ENCODE measurements around the gene FTSJ3. TPM values are rescaled to one million over a fixed set of nuclear protein-coding genes. Genes with fewer than 3 reads are reported as not detected.

Gene FTSJ3
- total and polyA plus RNA-seq, 10 of the 15 experiments (the other 5 are each of a cell fraction or from before 2014, with no cell fraction given), result 17.2 to 79.2 (median 50.4) TPM

DNA sequence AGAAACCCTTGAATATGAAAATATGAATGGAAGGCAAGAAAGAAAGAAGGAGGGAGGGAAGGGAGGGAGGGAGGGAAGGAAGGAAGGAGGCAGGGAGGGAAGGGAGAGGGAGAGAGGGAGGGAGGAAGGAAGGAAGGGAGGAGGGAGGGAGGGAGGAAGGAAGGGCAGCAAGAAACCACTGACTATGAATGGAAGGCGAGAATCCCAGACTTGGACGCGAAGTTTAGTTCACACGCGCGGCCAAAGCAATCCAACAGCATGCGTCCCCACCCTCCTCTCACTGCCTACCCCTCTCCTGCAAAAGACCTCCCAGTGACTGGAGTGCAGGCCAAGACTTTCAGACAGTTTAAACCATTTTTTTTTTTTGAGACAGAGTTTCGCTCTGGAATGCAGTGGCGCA lies 22.9 kb upstream of the FTSJ3 start (continued):
- TF ChIP-seq BACH1 (IDR thresholded peaks at IDR 0.05; ENCODE audit: borderline replicate concordance) (no peak), RELA (IDR thresholded peaks at IDR 0.05; ENCODE audit: borderline replicate concordance, partially characterized antibody) (no peak), ATF7 (IDR thresholded peaks at IDR 0.05; ENCODE audit: low read depth) (no peak), EZH2 (IDR thresholded peaks at IDR 0.05; ENCODE audit: borderline replicate concordance, control insufficient read depth, low read depth, low read length) (no peak), MXI1 (IDR thresholded peaks at IDR 0.05; ENCODE audit: low read depth, low read length) (no peak), PAX8 (IDR thresholded peaks at IDR 0.05) (no peak)
- TF ChIP-seq, protein P1, sequence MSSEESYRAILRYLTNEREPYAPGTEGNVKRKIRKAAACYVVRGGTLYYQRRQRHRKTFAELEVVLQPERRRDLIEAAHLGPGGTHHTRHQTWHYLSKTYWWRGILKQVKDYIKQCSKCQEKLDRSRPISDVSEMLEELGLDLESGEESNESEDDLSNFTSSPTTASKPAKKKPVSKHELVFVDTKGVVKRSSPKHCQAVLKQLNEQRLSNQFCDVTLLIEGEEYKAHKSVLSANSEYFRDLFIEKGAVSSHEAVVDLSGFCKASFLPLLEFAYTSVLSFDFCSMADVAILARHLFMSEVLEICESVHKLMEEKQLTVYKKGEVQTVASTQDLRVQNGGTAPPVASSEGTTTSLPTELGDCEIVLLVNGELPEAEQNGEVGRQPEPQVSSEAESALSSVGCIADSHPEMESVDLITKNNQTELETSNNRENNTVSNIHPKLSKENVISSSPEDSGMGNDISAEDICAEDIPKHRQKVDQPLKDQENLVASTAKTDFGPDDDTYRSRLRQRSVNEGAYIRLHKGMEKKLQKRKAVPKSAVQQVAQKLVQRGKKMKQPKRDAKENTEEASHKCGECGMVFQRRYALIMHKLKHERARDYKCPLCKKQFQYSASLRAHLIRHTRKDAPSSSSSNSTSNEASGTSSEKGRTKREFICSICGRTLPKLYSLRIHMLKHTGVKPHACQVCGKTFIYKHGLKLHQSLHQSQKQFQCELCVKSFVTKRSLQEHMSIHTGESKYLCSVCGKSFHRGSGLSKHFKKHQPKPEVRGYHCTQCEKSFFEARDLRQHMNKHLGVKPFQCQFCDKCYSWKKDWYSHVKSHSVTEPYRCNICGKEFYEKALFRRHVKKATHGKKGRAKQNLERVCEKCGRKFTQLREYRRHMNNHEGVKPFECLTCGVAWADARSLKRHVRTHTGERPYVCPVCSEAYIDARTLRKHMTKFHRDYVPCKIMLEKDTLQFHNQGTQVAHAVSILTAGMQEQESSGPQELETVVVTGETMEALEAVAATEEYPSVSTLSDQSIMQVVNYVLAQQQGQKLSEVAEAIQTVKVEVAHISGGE (CRISPR knock-in tag; IDR thresholded peaks at IDR 0.05), result no peak
- TF ChIP-seq, protein P2, sequence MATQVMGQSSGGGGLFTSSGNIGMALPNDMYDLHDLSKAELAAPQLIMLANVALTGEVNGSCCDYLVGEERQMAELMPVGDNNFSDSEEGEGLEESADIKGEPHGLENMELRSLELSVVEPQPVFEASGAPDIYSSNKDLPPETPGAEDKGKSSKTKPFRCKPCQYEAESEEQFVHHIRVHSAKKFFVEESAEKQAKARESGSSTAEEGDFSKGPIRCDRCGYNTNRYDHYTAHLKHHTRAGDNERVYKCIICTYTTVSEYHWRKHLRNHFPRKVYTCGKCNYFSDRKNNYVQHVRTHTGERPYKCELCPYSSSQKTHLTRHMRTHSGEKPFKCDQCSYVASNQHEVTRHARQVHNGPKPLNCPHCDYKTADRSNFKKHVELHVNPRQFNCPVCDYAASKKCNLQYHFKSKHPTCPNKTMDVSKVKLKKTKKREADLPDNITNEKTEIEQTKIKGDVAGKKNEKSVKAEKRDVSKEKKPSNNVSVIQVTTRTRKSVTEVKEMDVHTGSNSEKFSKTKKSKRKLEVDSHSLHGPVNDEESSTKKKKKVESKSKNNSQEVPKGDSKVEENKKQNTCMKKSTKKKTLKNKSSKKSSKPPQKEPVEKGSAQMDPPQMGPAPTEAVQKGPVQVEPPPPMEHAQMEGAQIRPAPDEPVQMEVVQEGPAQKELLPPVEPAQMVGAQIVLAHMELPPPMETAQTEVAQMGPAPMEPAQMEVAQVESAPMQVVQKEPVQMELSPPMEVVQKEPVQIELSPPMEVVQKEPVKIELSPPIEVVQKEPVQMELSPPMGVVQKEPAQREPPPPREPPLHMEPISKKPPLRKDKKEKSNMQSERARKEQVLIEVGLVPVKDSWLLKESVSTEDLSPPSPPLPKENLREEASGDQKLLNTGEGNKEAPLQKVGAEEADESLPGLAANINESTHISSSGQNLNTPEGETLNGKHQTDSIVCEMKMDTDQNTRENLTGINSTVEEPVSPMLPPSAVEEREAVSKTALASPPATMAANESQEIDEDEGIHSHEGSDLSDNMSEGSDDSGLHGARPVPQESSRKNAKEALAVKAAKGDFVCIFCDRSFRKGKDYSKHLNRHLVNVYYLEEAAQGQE (IDR thresholded peaks at IDR 0.05; ENCODE audit: low read depth, low read length), result no peak
- TF ChIP-seq, protein P3, sequence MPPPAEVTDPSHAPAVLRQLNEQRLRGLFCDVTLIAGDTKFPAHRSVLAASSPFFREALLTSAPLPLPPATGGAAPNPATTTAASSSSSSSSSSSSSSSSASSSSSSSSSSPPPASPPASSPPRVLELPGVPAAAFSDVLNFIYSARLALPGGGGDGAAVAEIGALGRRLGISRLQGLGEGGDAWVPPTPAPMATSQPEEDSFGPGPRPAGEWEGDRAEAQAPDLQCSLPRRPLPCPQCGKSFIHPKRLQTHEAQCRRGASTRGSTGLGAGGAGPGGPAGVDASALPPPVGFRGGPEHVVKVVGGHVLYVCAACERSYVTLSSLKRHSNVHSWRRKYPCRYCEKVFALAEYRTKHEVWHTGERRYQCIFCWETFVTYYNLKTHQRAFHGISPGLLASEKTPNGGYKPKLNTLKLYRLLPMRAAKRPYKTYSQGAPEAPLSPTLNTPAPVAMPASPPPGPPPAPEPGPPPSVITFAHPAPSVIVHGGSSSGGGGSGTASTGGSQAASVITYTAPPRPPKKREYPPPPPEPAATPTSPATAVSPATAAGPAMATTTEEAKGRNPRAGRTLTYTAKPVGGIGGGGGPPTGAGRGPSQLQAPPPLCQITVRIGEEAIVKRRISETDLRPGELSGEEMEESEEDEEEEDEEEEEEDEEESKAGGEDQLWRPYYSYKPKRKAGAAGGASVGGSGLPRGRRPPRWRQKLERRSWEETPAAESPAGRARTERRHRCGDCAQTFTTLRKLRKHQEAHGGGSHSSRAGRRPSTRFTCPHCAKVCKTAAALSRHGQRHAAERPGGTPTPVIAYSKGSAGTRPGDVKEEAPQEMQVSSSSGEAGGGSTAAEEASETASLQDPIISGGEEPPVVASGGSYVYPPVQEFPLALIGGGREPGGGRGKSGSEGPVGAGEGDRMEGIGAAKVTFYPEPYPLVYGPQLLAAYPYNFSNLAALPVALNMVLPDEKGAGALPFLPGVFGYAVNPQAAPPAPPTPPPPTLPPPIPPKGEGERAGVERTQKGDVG (CRISPR knock-in tag; IDR thresholded peaks at IDR 0.05), result no peak
